ENCODE results near the gene MEGF9. TPM values are rescaled to one million over a fixed set of nuclear protein-coding genes. Genes with fewer than 3 reads are reported as not detected.

The MEGF9 gene
- total RNA-seq, 1 donor from 2014 or later, result 14.3 TPM

DNA sequence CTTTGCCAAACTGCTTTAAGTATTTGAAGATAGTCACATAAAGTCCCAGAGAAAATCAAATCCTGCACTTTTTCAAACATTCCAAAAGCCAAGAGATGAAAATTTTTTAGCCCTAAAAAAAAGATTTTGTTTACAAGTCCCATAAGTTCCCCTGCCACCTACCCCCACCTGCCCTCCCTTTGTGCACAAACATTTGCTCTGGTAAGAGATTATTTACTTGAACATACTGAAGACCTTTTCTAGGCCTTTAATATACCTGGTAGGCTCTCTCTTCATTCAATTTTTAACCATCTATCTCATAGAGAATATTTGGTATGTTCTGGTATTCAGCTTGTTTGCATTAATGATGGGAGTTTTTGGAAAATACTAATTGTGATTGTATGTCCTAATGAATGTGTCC is 50.3 kb downstream of the MEGF9 start:
- H3K4me3 ChIP-seq, result no peak overlapping the region
- TF ChIP-seq, protein P1, sequence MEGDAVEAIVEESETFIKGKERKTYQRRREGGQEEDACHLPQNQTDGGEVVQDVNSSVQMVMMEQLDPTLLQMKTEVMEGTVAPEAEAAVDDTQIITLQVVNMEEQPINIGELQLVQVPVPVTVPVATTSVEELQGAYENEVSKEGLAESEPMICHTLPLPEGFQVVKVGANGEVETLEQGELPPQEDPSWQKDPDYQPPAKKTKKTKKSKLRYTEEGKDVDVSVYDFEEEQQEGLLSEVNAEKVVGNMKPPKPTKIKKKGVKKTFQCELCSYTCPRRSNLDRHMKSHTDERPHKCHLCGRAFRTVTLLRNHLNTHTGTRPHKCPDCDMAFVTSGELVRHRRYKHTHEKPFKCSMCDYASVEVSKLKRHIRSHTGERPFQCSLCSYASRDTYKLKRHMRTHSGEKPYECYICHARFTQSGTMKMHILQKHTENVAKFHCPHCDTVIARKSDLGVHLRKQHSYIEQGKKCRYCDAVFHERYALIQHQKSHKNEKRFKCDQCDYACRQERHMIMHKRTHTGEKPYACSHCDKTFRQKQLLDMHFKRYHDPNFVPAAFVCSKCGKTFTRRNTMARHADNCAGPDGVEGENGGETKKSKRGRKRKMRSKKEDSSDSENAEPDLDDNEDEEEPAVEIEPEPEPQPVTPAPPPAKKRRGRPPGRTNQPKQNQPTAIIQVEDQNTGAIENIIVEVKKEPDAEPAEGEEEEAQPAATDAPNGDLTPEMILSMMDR (IDR thresholded peaks at IDR 0.05), result no peak
- intact Hi-C loops (cut with DNase I), result no loop called here
- no peaks in the 10 kb centered on the region for H3K4me1 ChIP-seq
- H3K36me3 ChIP-seq, result no peaks in the 10 kb centered on the region
- H3K27me3 ChIP-seq, result no peaks in the 10 kb centered on the region
- no peak for DNase-seq (ENCODE audit: low spot score in 2 of 2)
- no peak overlapping the region for H3K27ac ChIP-seq
- H3K9me3 ChIP-seq, result no peaks in the 10 kb centered on the region

DNA sequence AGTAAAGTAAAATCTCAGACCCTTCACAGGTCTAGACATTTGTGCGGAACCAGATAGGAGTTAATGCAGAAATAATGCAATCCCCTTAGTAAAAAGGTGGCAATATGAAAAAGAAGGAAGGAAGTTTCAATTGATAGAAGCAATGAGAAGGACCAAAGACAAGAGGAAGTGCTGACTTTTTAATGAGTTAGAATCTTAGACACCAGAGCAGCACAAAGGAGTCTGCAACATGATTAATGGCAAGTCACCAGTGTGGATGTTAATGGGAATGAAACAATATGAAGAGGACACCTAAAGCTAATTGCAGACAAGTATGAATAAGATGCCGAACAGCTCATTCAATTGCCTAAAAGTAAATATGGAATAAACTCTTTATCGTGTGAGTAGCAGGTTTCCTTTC is 50.9 kb downstream of the MEGF9 start:
- no peak overlapping the region for H3K27ac ChIP-seq
- H3K4me3 ChIP-seq, result no peak overlapping the region
- no peak for DNase-seq (ENCODE audit: low spot score in 2 of 2)
- intact Hi-C loops (cut with DNase I), result no loop called here
- TF ChIP-seq, protein P1 (IDR thresholded peaks at IDR 0.05), result no peak
- no peaks in the 10 kb centered on the region for H3K36me3 ChIP-seq
- H3K27me3 ChIP-seq, result no peaks in the 10 kb centered on the region
- H3K9me3 ChIP-seq, result no peaks in the 10 kb centered on the region
- no peaks in the 10 kb centered on the region for H3K4me1 ChIP-seq

DNA sequence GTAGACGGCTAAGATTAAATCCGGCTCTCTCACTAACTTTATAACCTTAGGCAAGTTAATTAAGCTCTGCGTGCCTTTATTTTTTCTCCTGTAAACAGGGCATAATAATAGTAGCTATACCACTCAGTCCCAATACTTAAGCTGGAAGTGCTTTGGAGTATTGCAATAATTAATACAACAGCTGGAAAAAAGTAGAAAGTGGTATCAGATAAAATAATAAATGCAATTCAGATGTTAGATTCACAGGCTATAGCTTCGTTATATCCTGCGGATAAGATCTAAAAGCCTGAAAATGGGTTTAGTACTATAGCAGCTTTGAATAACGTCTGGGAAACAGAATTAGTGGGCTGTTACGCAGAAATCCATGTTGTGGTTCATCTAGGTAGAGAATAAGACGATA is 51.8 kb downstream of the MEGF9 start:
- intact Hi-C loops (cut with DNase I), result no loop called here
- DNase-seq (ENCODE audit: low spot score in 2 of 2), result no peak
- no peak overlapping the region for H3K4me3 ChIP-seq
- H3K27me3 ChIP-seq, result no peaks in the 10 kb centered on the region
- H3K9me3 ChIP-seq, result no peaks in the 10 kb centered on the region
- TF ChIP-seq, protein P1 (IDR thresholded peaks at IDR 0.05), result no peak
- no peak overlapping the region for H3K27ac ChIP-seq
- no peaks in the 10 kb centered on the region for H3K36me3 ChIP-seq
- no peaks in the 10 kb centered on the region for H3K4me1 ChIP-seq

DNA sequence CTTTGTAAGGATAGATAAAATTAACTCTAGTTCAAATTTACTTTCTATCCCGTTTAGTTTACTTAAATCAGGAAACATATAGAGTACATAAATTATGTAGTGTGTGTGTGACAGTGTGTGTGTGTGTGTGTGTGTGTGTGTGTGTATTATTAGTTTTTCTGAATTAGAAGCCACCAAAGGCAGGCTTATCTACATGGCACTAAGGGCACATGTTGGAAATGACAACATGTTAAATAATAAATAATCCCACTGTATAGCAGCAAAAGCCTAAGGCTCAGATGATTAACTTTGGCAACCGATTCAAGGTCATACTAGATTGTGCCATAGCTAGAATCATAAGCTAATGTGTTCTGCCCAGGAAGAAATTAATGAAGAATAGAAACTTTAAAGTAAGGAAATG is 54.6 kb downstream of the MEGF9 start:
- H3K4me1 ChIP-seq, result no peaks in the 10 kb centered on the region
- H3K9me3 ChIP-seq, result no peaks in the 10 kb centered on the region
- TF ChIP-seq, protein P1 (IDR thresholded peaks at IDR 0.05), result no peak
- H3K27me3 ChIP-seq, result no peaks in the 10 kb centered on the region
- no peaks in the 10 kb centered on the region for H3K36me3 ChIP-seq
- intact Hi-C loops (cut with DNase I), result no loop called here
- DNase-seq (ENCODE audit: low spot score in 2 of 2), result no peak
- no peak overlapping the region for H3K4me3 ChIP-seq
- H3K27ac ChIP-seq, result no peak overlapping the region

DNA sequence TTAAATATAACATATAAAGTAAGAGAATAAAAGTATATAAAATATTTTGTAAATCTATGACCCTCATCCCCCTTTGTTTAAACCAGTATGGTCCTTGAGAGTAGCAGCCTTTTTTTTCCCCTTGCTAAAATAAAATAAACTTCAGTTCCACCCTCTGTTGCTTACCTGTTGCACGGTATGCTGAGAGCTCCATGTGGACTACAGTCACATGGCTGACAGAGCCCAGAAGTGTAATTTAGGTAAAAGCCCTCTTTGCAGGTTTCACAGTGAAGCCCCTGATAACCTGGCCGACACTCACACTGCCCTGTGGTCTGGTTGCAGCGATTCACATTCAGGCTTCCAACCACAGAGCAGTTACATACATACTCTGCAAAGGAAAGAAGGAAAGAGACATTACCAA is 55.1 kb downstream of the MEGF9 start:
- intact Hi-C loops (cut with DNase I), result no loop called here

More for the DNA sequence above, 55.1 kb downstream of the MEGF9 start:
- H3K4me3 ChIP-seq, result no peak overlapping the region
- H3K9me3 ChIP-seq, result no peaks in the 10 kb centered on the region
- no peak for DNase-seq (ENCODE audit: low spot score in 2 of 2)
- no peak overlapping the region for H3K27ac ChIP-seq
- TF ChIP-seq, protein P1 (IDR thresholded peaks at IDR 0.05), result no peak
- H3K4me1 ChIP-seq, result no peaks in the 10 kb centered on the region
- no peaks in the 10 kb centered on the region for H3K36me3 ChIP-seq
- no peaks in the 10 kb centered on the region for H3K27me3 ChIP-seq
